Astrocyte of the spinal cord (primary cell): ENCODE results near the gene VARS1.

Experiments used
- DNase-seq: peaks from one replicate; pipeline ENCODE4 v3.0.0; 2011; ENCODE audit warnings: low read depth, low spot score
- H3K4me3 ChIP-seq: 2 replicates; pipeline ENCODE4 v1.5.1; 2011; ENCODE audit warnings: low read depth, mild to moderate bottlenecking, low read length, moderate library complexity
- in situ Hi-C: cut with HindIII; loops from 2 replicates; pipeline ENCODE4 v1.10.0; 2017; ENCODE audit warnings: low sequenced_read_pairs
- TF ChIP-seq, protein P1 (sequence below): IDR thresholded peaks from 2 replicates; pipeline ENCODE4 v1.5.1; 2012; ENCODE audit warnings: low read depth, mild to moderate bottlenecking, low read length, inconsistent platforms

VARS1 gene

DNA sequence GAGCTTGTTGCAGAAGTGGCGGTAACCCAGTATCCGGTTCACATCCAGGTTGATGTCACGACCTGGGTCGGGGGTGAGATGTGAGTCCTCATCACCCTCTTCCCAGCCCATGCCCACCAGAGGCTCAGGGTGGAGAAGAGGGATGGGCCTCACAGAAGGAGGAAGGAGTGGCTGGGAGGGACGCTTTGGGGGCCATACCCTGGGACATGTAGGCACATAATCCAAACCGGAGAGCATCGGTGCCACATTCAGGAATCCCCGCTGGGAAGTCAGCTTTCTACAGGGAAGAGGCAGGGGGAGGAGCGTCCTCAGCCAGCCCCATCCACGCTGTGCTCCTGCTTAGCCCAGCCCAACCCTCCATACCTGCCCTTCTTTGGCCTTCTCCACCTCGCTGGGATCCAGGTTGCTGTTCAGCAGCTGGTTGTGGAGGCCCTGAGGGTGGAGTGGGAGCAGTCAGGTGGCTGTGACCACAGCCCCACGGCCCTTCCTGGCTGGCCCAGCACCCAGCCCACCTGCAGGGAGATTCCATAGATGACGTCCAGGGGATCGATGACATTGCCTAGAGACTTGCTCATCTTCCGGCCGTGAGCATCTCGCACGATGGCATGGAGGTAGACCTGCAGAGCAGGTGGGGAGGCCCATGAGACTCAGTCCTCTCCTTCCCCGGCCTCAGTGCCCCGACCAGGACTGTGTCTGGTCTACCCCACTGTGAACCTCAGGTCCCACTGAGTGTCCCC lies 14.9 kb downstream of the VARS1 start:
- DNase-seq: no peak
- H3K4me3 ChIP-seq: no peak overlapping the region
- TF ChIP-seq, protein P1, sequence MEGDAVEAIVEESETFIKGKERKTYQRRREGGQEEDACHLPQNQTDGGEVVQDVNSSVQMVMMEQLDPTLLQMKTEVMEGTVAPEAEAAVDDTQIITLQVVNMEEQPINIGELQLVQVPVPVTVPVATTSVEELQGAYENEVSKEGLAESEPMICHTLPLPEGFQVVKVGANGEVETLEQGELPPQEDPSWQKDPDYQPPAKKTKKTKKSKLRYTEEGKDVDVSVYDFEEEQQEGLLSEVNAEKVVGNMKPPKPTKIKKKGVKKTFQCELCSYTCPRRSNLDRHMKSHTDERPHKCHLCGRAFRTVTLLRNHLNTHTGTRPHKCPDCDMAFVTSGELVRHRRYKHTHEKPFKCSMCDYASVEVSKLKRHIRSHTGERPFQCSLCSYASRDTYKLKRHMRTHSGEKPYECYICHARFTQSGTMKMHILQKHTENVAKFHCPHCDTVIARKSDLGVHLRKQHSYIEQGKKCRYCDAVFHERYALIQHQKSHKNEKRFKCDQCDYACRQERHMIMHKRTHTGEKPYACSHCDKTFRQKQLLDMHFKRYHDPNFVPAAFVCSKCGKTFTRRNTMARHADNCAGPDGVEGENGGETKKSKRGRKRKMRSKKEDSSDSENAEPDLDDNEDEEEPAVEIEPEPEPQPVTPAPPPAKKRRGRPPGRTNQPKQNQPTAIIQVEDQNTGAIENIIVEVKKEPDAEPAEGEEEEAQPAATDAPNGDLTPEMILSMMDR: no peak
- in situ Hi-C loops: no loop called here

DNA sequence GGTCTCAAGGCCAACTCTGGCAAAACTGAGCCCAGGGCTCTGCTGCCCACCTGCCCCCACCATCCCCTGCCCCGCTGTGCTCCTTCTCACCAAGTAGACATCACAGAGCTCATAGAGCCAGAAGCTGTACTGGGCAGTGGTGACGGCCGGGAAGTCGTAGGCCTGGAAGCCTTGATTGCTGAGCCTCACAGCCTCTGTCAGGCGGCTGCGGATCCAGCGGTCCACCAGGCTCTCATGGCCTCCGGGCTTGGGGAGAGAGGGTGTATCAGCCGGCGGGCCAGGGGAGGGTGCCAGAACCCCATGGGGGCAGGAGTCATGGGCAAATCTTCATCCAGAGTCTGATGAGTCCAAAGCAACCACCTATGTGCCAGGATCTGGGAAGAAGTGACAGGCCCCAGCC lies 15.6 kb downstream of the VARS1 start:
- H3K4me3 ChIP-seq: no peak overlapping the region
- TF ChIP-seq, protein P1: no peak
- DNase-seq: no peak
- in situ Hi-C loops: no loop called here

DNA sequence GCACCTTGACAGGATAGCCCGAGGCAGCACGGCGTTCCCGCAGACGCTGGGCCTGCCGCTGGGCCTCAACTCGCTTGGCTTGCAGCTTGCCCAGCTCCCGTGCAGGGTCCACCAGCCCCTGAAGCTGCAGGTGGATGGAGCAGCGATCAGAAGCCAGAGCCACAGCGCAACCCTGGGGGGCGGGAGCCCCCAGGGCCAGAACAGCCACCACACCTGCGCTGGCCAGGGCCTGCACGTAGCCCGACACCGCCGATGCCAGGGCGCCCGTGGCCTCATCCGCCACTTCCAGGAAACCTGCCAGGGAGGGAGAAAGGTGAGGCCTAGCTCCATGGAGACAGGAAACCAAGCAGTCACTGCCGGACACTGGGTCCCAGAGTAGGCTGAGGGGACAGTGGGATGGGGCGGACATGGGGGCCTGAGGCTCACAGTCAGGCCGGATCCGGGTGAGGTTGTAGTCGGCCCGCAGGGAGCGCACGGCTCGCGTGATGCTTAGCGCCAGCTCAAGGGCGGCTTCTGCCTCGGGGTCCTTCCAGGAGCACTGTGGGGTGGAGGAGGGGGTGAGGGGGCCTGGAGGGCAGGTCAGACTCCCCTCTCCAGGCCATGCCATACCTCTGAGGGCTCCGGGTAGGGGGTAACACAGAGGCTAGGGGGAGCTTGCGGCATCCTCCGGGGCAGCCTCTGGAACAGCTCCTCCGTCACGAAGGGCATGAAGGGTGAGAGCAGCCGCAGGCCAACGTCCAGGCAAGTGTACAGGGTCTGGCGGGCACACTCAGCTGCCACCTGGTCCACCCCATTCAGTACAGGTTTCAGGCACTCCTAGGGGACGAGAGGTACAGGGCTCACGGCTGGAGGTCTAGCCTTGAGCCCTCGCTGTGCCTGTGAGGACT lies 16.3 kb downstream of the VARS1 start:
- DNase-seq: no peak
- TF ChIP-seq, protein P1: no peak
- H3K4me3 ChIP-seq: no peak overlapping the region
- in situ Hi-C loops: no loop called here

DNA sequence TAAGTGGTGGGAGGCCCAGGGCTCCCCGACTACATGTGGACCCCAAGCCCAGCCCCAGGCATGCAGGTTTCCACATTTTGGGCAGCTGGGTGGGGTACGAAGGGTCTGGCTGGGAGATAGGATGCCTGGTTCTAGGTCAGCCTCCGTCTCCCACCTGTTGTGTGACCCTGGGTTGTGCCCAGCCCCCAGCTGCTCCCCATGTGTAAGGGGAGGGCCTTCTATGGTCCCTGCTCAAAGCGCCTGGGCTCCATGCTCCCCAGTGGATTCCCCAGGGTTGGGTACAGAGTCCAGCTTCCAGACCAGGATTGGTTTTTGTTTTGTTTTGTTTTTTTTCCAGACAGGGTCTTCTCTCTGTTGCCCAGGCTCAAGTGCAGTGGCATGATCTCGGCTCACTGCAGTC lies 17.4 kb downstream of the VARS1 start:
- H3K4me3 ChIP-seq: no peak overlapping the region
- TF ChIP-seq, protein P1: no peak
- no peak for DNase-seq
- in situ Hi-C loops: no loop called here

DNA sequence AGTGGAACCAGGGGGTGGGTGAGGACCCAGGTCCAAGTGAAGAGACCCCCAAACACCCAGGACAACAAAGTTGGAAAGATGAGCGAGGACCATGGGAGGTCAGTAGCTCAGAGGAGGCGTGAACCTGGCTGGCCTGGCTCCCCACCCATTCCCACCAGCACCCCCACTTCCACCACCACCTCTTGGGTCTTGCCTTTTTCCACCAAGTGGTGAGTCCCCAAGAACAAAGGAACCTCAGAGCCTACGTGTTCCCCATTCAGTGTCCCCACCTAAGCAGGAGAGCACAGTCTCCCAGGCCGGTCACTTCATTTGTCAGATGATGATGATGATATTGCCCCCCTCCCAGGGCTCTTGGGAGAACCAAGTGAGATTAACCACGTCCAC lies 17.9 kb downstream of the VARS1 start:
- no peak for DNase-seq
- in situ Hi-C loops: no loop called here
- H3K4me3 ChIP-seq: no peak overlapping the region
- TF ChIP-seq, protein P1: no peak

DNA sequence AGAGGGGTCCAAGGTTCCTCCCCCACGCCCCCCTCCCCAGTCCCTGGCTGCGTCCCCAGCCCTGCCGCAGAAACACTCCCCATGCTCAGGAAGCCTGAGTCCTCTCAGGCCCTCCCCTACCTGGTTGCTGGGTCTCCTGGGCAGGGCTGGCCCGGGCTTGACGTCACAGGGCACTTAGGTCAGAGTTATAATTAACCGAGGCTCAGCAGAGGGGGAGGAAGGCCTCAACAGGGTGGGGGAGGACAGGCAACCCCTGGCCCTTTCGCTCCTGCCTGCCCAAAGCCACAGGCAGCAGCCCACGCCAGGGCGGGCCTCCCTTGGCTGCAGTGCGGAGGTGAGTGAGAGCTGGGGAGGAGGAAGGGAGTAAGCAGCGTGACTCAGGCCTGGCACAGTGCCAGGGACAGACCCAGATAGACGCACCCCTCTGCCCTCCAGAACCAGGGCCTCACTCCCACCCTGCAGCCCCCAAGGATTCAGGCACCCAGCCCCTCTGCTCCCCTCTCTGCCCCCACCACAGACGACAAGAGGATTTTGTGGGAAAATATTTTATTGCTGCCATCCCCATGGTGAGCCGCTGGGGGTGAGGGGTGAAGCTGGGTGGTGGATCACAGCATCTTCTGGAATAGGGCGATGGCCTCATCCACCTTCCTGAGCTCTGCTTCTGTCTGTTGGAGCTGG lies 18.4 kb downstream of the VARS1 start, which contains the start of gene VWA7:
VWA7 (minus strand) TSS at position 340 of the 678 bp plus-strand sequence. CDS start 549 bp downstream, outside the sequence.
- H3K4me3 ChIP-seq: no peak within 1 kb of the TSS
- in situ Hi-C loops: no loop called here
- DNase-seq: peak; percentile 65
- TF ChIP-seq, protein P1: no peak
